ENCODE results near the gene TGFBR2. TPM values are rescaled to one million over a fixed set of nuclear protein-coding genes. Genes with fewer than 3 reads are reported as not detected.

TGFBR2 gene
- total RNA-seq, 2 donors from 2014 or later: 6.0 to 9.6 TPM

DNA sequence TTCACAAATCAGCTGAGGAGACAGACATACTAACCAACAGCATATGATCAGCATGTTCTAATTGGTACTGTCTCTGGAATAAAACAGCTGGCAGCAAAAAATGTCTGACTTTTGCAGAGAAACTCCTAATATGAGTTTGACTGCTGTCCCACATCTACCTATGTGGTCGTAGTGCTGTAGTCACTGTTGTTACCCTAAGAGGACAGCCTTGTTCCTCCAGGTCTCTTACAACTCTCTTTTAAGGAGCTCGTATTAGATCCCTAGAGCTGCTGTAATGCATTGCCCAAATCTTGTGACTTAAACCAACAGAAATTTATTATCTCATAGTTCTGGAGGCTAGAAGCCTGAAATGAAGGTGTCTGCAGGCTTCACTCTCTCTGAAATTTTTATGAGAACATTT is 92.1 kb downstream of the TGFBR2 start:
- no peaks in the 10 kb centered on the region for H3K27me3 Mint-ChIP-seq (ENCODE audit: insufficient read depth)
- H3K36me3 ChIP-seq (ENCODE audit: control insufficient read depth, insufficient read depth, low read length): peaks cover 21% of the 10 kb centered on the region
- WGBS, 2 experiments (ENCODE audit: insufficient coverage in 1 of 2, insufficient read length in 1 of 2): 50 to 51% methylated on average over 2 of the region's 2 CpGs
- no peaks in the 10 kb centered on the region for H3K27me3 ChIP-seq (ENCODE audit: control insufficient read depth, insufficient read depth, low read length, poor library complexity, severe bottlenecking)
- TF ChIP-seq, protein P1, sequence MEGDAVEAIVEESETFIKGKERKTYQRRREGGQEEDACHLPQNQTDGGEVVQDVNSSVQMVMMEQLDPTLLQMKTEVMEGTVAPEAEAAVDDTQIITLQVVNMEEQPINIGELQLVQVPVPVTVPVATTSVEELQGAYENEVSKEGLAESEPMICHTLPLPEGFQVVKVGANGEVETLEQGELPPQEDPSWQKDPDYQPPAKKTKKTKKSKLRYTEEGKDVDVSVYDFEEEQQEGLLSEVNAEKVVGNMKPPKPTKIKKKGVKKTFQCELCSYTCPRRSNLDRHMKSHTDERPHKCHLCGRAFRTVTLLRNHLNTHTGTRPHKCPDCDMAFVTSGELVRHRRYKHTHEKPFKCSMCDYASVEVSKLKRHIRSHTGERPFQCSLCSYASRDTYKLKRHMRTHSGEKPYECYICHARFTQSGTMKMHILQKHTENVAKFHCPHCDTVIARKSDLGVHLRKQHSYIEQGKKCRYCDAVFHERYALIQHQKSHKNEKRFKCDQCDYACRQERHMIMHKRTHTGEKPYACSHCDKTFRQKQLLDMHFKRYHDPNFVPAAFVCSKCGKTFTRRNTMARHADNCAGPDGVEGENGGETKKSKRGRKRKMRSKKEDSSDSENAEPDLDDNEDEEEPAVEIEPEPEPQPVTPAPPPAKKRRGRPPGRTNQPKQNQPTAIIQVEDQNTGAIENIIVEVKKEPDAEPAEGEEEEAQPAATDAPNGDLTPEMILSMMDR (conservative IDR thresholded peaks at IDR 0.05): no peak
- no peak overlapping the region for H3K27ac ChIP-seq (ENCODE audit: low read depth, low read length)
- peaks cover 21% of the 10 kb centered on the region for H3K9me3 ChIP-seq (ENCODE audit: control insufficient read depth, low read length)
- H3K36me3 Mint-ChIP-seq (ENCODE audit: low read depth): peaks cover 29% of the 10 kb centered on the region
- peaks cover 16% of the 10 kb centered on the region for H3K9me3 Mint-ChIP-seq
- H3K4me3 ChIP-seq (ENCODE audit: low read length): no peak overlapping the region
- DNase-seq: no peak
- peaks cover 7% of the 10 kb centered on the region for H3K4me1 Mint-ChIP-seq
- no peaks in the 10 kb centered on the region for H3K4me1 ChIP-seq (ENCODE audit: control insufficient read depth, insufficient read depth, low read length)
- no peak overlapping the region for H3K9ac ChIP-seq (ENCODE audit: extremely low read depth, low read length, poor library complexity, severe bottlenecking)
- H3K27ac Mint-ChIP-seq: no peak overlapping the region
- H3K4me3 Mint-ChIP-seq: no peak overlapping the region

DNA sequence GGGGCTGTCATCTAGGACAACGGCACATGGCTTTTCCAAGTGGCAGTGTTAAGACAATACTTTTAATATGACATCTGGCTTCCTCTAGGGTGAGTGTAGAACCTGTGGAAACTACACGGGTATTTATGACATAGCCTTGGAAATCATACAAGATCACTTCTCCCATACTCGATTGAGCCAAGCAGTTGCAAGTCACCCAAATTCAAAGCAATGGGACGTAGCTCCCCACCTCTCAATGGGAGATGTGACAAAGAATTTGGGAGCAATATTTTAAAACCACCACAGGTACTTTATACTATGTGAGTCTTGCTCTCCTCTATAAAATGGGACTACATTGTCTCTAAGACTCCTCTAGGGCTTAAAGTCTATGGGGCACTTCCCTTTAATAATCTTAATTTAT is 93.5 kb downstream of the TGFBR2 start:
- no peak overlapping the region for H3K9ac ChIP-seq (ENCODE audit: extremely low read depth, low read length, poor library complexity, severe bottlenecking)
- Mint-ChIP-seq H3K9me3 (peaks cover 20% of the 10 kb centered on the region), H3K4me1 (peaks cover 13% of the 10 kb centered on the region), H3K27me3 (ENCODE audit: insufficient read depth) (no peaks in the 10 kb centered on the region), H3K27ac (no peak overlapping the region), H3K4me3 (no peak overlapping the region), H3K36me3 (ENCODE audit: low read depth) (peaks cover 31% of the 10 kb centered on the region)
- H3K27ac ChIP-seq (ENCODE audit: low read depth, low read length): no peak overlapping the region
- no peak for DNase-seq
- 89 to 97% methylated on average over 4 of the region's 4 CpGs for WGBS, 2 experiments (ENCODE audit: insufficient coverage in 1 of 2, insufficient read length in 1 of 2)
- no peaks in the 10 kb centered on the region for H3K4me1 ChIP-seq (ENCODE audit: control insufficient read depth, insufficient read depth, low read length)
- H3K36me3 ChIP-seq (ENCODE audit: control insufficient read depth, insufficient read depth, low read length): peaks cover 9% of the 10 kb centered on the region
- no peak overlapping the region for H3K4me3 ChIP-seq (ENCODE audit: low read length)
- peaks cover 28% of the 10 kb centered on the region for H3K9me3 ChIP-seq (ENCODE audit: control insufficient read depth, low read length)
- TF ChIP-seq, protein P1 (conservative IDR thresholded peaks at IDR 0.05): no peak
- no peaks in the 10 kb centered on the region for H3K27me3 ChIP-seq (ENCODE audit: control insufficient read depth, insufficient read depth, low read length, poor library complexity, severe bottlenecking)

DNA sequence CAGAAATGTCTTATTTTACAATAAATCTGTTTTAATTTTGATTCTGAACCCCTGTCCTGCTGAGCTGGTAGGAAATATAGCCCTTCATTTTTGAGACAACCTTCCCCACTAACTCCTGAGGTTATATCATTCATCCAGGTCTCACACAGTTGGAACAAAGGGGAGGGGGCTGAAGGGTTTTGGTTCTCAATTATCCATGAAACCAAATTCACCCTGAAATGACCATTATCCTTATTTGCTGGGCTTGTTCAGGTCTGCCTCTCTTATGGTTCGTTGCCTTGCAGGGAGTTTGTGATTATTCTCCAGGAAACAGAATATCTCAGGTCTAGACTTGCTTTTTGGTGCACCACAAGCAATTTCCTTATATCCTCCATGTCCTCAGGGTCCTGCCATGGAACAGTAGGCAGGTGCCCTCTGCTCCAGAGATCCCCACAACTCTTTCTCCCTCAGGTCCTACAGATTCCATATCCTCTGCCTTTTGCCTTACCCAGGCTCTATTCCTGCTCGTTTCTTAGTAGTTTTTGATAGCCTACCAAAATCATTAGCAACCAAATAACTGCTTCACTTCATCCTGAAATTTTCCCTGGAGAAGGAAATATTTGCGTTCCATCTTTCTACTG is 94.4 kb downstream of the TGFBR2 start:
- H3K4me1 Mint-ChIP-seq: peaks cover 21% of the 10 kb centered on the region
- H3K27ac Mint-ChIP-seq: no peak overlapping the region
- H3K36me3 Mint-ChIP-seq (ENCODE audit: low read depth): peaks cover 31% of the 10 kb centered on the region
- DNase-seq: no peak
- Histone ChIP-seq H3K9ac (ENCODE audit: extremely low read depth, low read length, poor library complexity, severe bottlenecking) (no peak overlapping the region), H3K4me1 (ENCODE audit: control insufficient read depth, insufficient read depth, low read length) (no peaks in the 10 kb centered on the region), H3K9me3 (ENCODE audit: control insufficient read depth, low read length) (peaks cover 30% of the 10 kb centered on the region), H3K27ac (ENCODE audit: low read depth, low read length) (no peak overlapping the region), H3K4me3 (ENCODE audit: low read length) (no peak overlapping the region), H3K36me3 (ENCODE audit: control insufficient read depth, insufficient read depth, low read length) (peaks cover 2% of the 10 kb centered on the region), H3K27me3 (ENCODE audit: control insufficient read depth, insufficient read depth, low read length, poor library complexity, severe bottlenecking) (no peaks in the 10 kb centered on the region)
- TF ChIP-seq, protein P1 (conservative IDR thresholded peaks at IDR 0.05): no peak
- peaks cover 26% of the 10 kb centered on the region for H3K9me3 Mint-ChIP-seq
- WGBS, 2 experiments (ENCODE audit: insufficient coverage in 1 of 2, insufficient read length in 1 of 2): 92% methylated on average over 3 of the region's 3 CpGs
- H3K4me3 Mint-ChIP-seq: no peak overlapping the region
- H3K27me3 Mint-ChIP-seq (ENCODE audit: insufficient read depth): no peaks in the 10 kb centered on the region

All from endodermal cell (in vitro differentiated cells).